Activated naive CD4-positive, alpha-beta T cell treated with anti-CD3 and anti-CD28 coated beads for 36 hours (primary cell): ENCODE measurements around the gene FAM117B. TPM values are rescaled to one million over a fixed set of nuclear protein-coding genes. Genes with fewer than 3 reads are reported as not detected.
"Not testable (repeated sequence)": the region's sequence is repeated elsewhere in the genome, so short reads cannot be mapped to it uniquely, and the experiment has no call there.

ENCODE experiments used
- CTCF ChIA-PET: fragments of 350-600 bp; sonication (Branson Sonifier 250); formaldehyde crosslinking; loops from one replicate; lab custom pipeline; 2021; ENCODE audit warnings: antibody characterized with exemption; lab: Charles Lee
- DNase-seq: peaks from one replicate; pipeline ENCODE4 v3.0.0-alpha.2; 2020
- H3K27ac Mint-ChIP-seq: one replicate; pipeline ENCODE4 v1.8.0; 2021; ENCODE audit warnings: mild to moderate bottlenecking, mixed read lengths
- H3K27me3 Mint-ChIP-seq: one replicate; pipeline ENCODE4 v1.8.0; 2021; ENCODE audit warnings: low read depth, mixed read lengths
- H3K36me3 Mint-ChIP-seq: one replicate; pipeline ENCODE4 v1.8.0; 2021; ENCODE audit warnings: low read depth, mixed read lengths
- H3K4me1 Mint-ChIP-seq: one replicate; pipeline ENCODE4 v1.8.0; 2021; ENCODE audit warnings: low read depth, mixed read lengths
- H3K4me3 Mint-ChIP-seq: one replicate; pipeline ENCODE4 v1.8.0; 2021; ENCODE audit warnings: mild to moderate bottlenecking, moderate library complexity, mixed read lengths
- H3K9me3 Mint-ChIP-seq: one replicate; pipeline ENCODE4 v1.8.0; 2021; ENCODE audit warnings: mixed read lengths
- intact Hi-C: fragments of 100-400 bp; cut with micrococcal nuclease; formaldehyde crosslinking; loops from one replicate; pipeline ENCODE4 v1.15.1; 2023
- total RNA-seq, 2 experiments: library from RNA; stranded (reverse); gene quantifications; one replicate each; pipeline ENCODE4 v1.2.3, GENCODE V29; 2021

The FAM117B gene
- total RNA-seq, 2 experiments from 2014 or later = 12.3 to 14.2 TPM

GRCh38 chr2:202642567-202642966 lies 7.8 kb downstream of the FAM117B start:
- H3K4me1 Mint-ChIP-seq = peaks cover 60% of the 10 kb centered on the region
- H3K27ac Mint-ChIP-seq = no peak overlapping the region
- DNase-seq = no peak
- H3K36me3 Mint-ChIP-seq = no peaks in the 10 kb centered on the region
- H3K4me3 Mint-ChIP-seq = no peak overlapping the region
- H3K9me3 Mint-ChIP-seq = no peaks in the 10 kb centered on the region
- CTCF ChIA-PET = interaction anchor here (1.0 to 1.6 kb wide), 3 partner anchors 11 to 58 kb away, joined by 4 read pairs; no protein-coding TSS in a partner anchor
- intact Hi-C loops = loop anchor here (2.0 to 5.0 kb wide), 2 partner anchors 14 to 1380 kb away; partner anchors contain the start of gene CASP8
- no peaks in the 10 kb centered on the region for H3K27me3 Mint-ChIP-seq

- Mint-ChIP-seq H3K27me3 (no peaks in the 10 kb centered on the region), H3K9me3 (no peaks in the 10 kb centered on the region), H3K4me3 (peak overlapping the region; percentile 70), H3K4me1 (peaks cover 60% of the 10 kb centered on the region), H3K27ac (no peak overlapping the region), H3K36me3 (no peaks in the 10 kb centered on the region)
- DNase-seq = no peak
- CTCF ChIA-PET = interaction anchor here (0.9 to 1.6 kb wide), 5 partner anchors 11 to 57 kb away, joined by 4 to 6 read pairs (median 4); no protein-coding TSS in a partner anchor
- intact Hi-C loops = loop anchor here (2.0 to 5.0 kb wide), 2 partner anchors 14 to 1381 kb away; partner anchors contain the start of gene CASP8
Observed at GRCh38 chr2:202643012-202643858, 8.5 kb downstream of the FAM117B start.

GRCh38 chr2:202652119-202652518 lies 17.4 kb downstream of the FAM117B start:
- Mint-ChIP-seq H3K27ac (peak overlapping the region; percentile 4), H3K4me1 (peaks cover 75% of the 10 kb centered on the region), H3K36me3 (no peaks in the 10 kb centered on the region), H3K4me3 (no peak overlapping the region), H3K27me3 (no peaks in the 10 kb centered on the region), H3K9me3 (no peaks in the 10 kb centered on the region)
- DNase-seq = no peak
- CTCF ChIA-PET = no interaction called here
- intact Hi-C loops = no loop called here

GRCh38 chr2:202653890-202654289 lies 19.1 kb downstream of the FAM117B start:
- Mint-ChIP-seq H3K27ac (peak overlapping the region; percentile 69), H3K4me1 (peaks cover 82% of the 10 kb centered on the region), H3K36me3 (no peaks in the 10 kb centered on the region), H3K27me3 (no peaks in the 10 kb centered on the region), H3K4me3 (no peak overlapping the region), H3K9me3 (no peaks in the 10 kb centered on the region)
- DNase-seq = no peak
- CTCF ChIA-PET = no interaction called here
- intact Hi-C loops = no loop called here

GRCh38 chr2:202657876-202658275 lies 23.1 kb downstream of the FAM117B start:
- Mint-ChIP-seq H3K9me3 (no peaks in the 10 kb centered on the region), H3K27ac (peak overlapping the region; percentile 57), H3K27me3 (no peaks in the 10 kb centered on the region), H3K36me3 (peaks cover 2% of the 10 kb centered on the region), H3K4me1 (peaks cover 83% of the 10 kb centered on the region), H3K4me3 (peak overlapping the region; percentile 34)
- CTCF ChIA-PET = interaction anchor here (1.0 kb wide), 1 partner anchor 12 kb away, joined by 3 read pairs; no protein-coding TSS in a partner anchor
- intact Hi-C loops = loop anchor here (2.0 kb wide), 1 partner anchor 15 kb away; no protein-coding TSS in a partner anchor
- no peak for DNase-seq

GRCh38 chr2:202660796-202661195 lies 26.0 kb downstream of the FAM117B start:
- Mint-ChIP-seq H3K4me3 (no peak overlapping the region), H3K27ac (no peak overlapping the region), H3K4me1 (peaks cover 84% of the 10 kb centered on the region), H3K9me3 (no peaks in the 10 kb centered on the region), H3K36me3 (peaks cover 2% of the 10 kb centered on the region), H3K27me3 (no peaks in the 10 kb centered on the region)
- CTCF ChIA-PET = interaction anchor here (0.8 to 1.6 kb wide), 3 partner anchors 9 to 70 kb away, joined by 3 to 6 read pairs (median 3); no protein-coding TSS in a partner anchor
- DNase-seq = no peak
- intact Hi-C loops = no loop called here

- Mint-ChIP-seq H3K4me1 (peaks cover 90% of the 10 kb centered on the region), H3K27ac (peak overlapping the region; percentile 85), H3K36me3 (peaks cover 1% of the 10 kb centered on the region), H3K27me3 (no peaks in the 10 kb centered on the region), H3K9me3 (no peaks in the 10 kb centered on the region), H3K4me3 (peak overlapping the region; percentile 70)
- intact Hi-C loops = loop anchor here (1.0 to 2.0 kb wide), 2 partner anchors 31 kb away; no protein-coding TSS in a partner anchor
- DNase-seq = no peak
- CTCF ChIA-PET = interaction anchor here (0.6 to 1.2 kb wide), 7 partner anchors 9 to 81 kb away, joined by 3 to 6 read pairs (median 3); partner anchors contain the start of gene FAM117B
Observed at GRCh38 chr2:202669841-202670240, 35.1 kb downstream of the FAM117B start.

- CTCF ChIA-PET = interaction anchor here (0.7 kb wide), 1 partner anchor 29 kb away, joined by 3 read pairs; no protein-coding TSS in a partner anchor
- no peak overlapping the region for H3K27ac Mint-ChIP-seq
- H3K4me1 Mint-ChIP-seq = peaks cover 80% of the 10 kb centered on the region
- H3K4me3 Mint-ChIP-seq = no peak overlapping the region
- peaks cover 4% of the 10 kb centered on the region for H3K36me3 Mint-ChIP-seq
- no peaks in the 10 kb centered on the region for H3K27me3 Mint-ChIP-seq
- DNase-seq = no peak
- intact Hi-C loops = loop anchor here (2.0 kb wide), 1 partner anchor 29 kb away; no protein-coding TSS in a partner anchor
- peaks cover 2% of the 10 kb centered on the region for H3K9me3 Mint-ChIP-seq
Observed at GRCh38 chr2:202671317-202672035, 36.7 kb downstream of the FAM117B start.

- H3K4me3 Mint-ChIP-seq, intact Hi-C loops, DNase-seq, H3K27me3 Mint-ChIP-seq: not testable (repeated sequence)
- peaks cover 13% of the 10 kb centered on the region for H3K36me3 Mint-ChIP-seq
- H3K27ac Mint-ChIP-seq = peak overlapping the region; percentile 71
- H3K4me1 Mint-ChIP-seq = peaks cover 71% of the 10 kb centered on the region
- CTCF ChIA-PET = interaction anchor here (0.8 kb wide), 1 partner anchor 17 kb away, joined by 5 read pairs; no protein-coding TSS in a partner anchor
- peaks cover 12% of the 10 kb centered on the region for H3K9me3 Mint-ChIP-seq
Observed at GRCh38 chr2:202675097-202675496, 40.3 kb downstream of the FAM117B start.

GRCh38 chr2:202679980-202680379 lies 45.2 kb downstream of the FAM117B start:
- Mint-ChIP-seq H3K36me3 (peaks cover 22% of the 10 kb centered on the region), H3K27me3 (no peaks in the 10 kb centered on the region), H3K4me1 (peaks cover 37% of the 10 kb centered on the region), H3K4me3 (peak overlapping the region; percentile 0), H3K9me3 (peaks cover 24% of the 10 kb centered on the region), H3K27ac (peak overlapping the region; percentile 4)
- no peak for DNase-seq
- intact Hi-C loops = loop anchor here (2.0 kb wide), 1 partner anchor 15 kb away; no protein-coding TSS in a partner anchor
- CTCF ChIA-PET = interaction anchor here (1.1 kb wide), 1 partner anchor 20 kb away, joined by 4 read pairs; no protein-coding TSS in a partner anchor

- intact Hi-C loops = loop anchor here (2.0 kb wide), 1 partner anchor 14 kb away; no protein-coding TSS in a partner anchor
- H3K36me3 Mint-ChIP-seq = peaks cover 19% of the 10 kb centered on the region
- peaks cover 22% of the 10 kb centered on the region for H3K9me3 Mint-ChIP-seq
- no peak for DNase-seq
- H3K27me3 Mint-ChIP-seq = no peaks in the 10 kb centered on the region
- CTCF ChIA-PET = no interaction called here
- H3K27ac Mint-ChIP-seq = no peak overlapping the region
- H3K4me3 Mint-ChIP-seq = no peak overlapping the region
- peaks cover 35% of the 10 kb centered on the region for H3K4me1 Mint-ChIP-seq
Observed at GRCh38 chr2:202680512-202680911, 45.7 kb downstream of the FAM117B start.
